Ishikawa (cell line): Measurements from ENCODE around the gene CDC20.

Experiments used
- CEBPB ChIP-seq: IDR thresholded peaks from 2 replicates; pipeline ENCODE4 v1.6.1; 2012
- CREB1 ChIP-seq: IDR thresholded peaks from 2 replicates; pipeline ENCODE4 v1.6.1; 2012; ENCODE audit warnings: low read depth
- EGR1 ChIP-seq: IDR thresholded peaks from 2 replicates; pipeline ENCODE4 v1.6.1; 2012
- EP300 ChIP-seq: IDR thresholded peaks from 2 replicates; pipeline ENCODE4 v1.6.1; 2012; ENCODE audit warnings: borderline replicate concordance
- FOXM1 ChIP-seq: IDR thresholded peaks from 2 replicates; pipeline ENCODE4 v1.6.1; 2012; ENCODE audit warnings: low read depth, borderline replicate concordance
- NFIC ChIP-seq: IDR thresholded peaks from 2 replicates; pipeline ENCODE4 v1.6.1; 2012
- RAD21 ChIP-seq: IDR thresholded peaks from 2 replicates; pipeline ENCODE4 v1.6.1; 2012; ENCODE audit warnings: low read depth
- TAF1 ChIP-seq: IDR thresholded peaks from 2 replicates; pipeline ENCODE4 v1.6.1; 2012; ENCODE audit warnings: low read depth, mild to moderate bottlenecking
- TCF12 ChIP-seq: IDR thresholded peaks from 2 replicates; pipeline ENCODE4 v1.6.1; 2012; ENCODE audit warnings: low read depth
- TEAD4 ChIP-seq: IDR thresholded peaks from 2 replicates; pipeline ENCODE4 v1.6.1; 2012
- YY1 ChIP-seq: IDR thresholded peaks from 2 replicates; pipeline ENCODE4 v1.6.1; 2012; ENCODE audit warnings: low read depth
- ZBTB7A ChIP-seq: IDR thresholded peaks from 2 replicates; pipeline ENCODE4 v1.6.1; 2012; ENCODE audit warnings: low read depth
- TF ChIP-seq, protein P1 (sequence below): IDR thresholded peaks from 2 replicates; pipeline ENCODE4 v1.6.1; 2012; ENCODE audit warnings: low read depth, mild to moderate bottlenecking
- TF ChIP-seq, protein P2 (sequence below): IDR thresholded peaks from 2 replicates; pipeline ENCODE4 v1.6.1; 2012
- TF ChIP-seq, protein P3 (sequence below): IDR thresholded peaks from 2 replicates; pipeline ENCODE4 v1.6.1; 2012

CDC20 gene

DNA sequence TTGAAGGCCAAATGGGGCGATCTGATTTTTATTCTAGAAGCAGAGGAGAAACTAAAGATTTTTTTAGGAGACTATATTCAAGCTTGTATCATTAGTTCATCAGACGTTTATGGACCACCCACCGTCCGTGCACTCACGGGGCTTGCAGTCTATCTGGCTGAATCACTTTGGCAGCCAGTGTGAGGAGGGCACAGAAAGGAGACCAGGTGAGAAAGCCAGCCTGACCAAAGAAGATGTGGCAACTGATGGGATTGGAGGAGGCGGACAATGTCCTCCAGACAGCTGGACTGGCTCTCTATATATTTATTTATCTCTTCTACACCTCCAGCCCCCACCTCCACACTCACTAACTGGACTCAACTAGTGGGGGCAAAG lies 9.9 kb downstream of the CDC20 start:
- TF ChIP-seq TEAD4 (no peak), EGR1 (no peak), NFIC (no peak), YY1 (no peak), RAD21 (no peak), CREB1 (no peak), FOXM1 (no peak), TCF12 (no peak), CEBPB (no peak), EP300 (no peak), ZBTB7A (no peak)
- TF ChIP-seq, protein P1, sequence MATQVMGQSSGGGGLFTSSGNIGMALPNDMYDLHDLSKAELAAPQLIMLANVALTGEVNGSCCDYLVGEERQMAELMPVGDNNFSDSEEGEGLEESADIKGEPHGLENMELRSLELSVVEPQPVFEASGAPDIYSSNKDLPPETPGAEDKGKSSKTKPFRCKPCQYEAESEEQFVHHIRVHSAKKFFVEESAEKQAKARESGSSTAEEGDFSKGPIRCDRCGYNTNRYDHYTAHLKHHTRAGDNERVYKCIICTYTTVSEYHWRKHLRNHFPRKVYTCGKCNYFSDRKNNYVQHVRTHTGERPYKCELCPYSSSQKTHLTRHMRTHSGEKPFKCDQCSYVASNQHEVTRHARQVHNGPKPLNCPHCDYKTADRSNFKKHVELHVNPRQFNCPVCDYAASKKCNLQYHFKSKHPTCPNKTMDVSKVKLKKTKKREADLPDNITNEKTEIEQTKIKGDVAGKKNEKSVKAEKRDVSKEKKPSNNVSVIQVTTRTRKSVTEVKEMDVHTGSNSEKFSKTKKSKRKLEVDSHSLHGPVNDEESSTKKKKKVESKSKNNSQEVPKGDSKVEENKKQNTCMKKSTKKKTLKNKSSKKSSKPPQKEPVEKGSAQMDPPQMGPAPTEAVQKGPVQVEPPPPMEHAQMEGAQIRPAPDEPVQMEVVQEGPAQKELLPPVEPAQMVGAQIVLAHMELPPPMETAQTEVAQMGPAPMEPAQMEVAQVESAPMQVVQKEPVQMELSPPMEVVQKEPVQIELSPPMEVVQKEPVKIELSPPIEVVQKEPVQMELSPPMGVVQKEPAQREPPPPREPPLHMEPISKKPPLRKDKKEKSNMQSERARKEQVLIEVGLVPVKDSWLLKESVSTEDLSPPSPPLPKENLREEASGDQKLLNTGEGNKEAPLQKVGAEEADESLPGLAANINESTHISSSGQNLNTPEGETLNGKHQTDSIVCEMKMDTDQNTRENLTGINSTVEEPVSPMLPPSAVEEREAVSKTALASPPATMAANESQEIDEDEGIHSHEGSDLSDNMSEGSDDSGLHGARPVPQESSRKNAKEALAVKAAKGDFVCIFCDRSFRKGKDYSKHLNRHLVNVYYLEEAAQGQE, result no peak
- TF ChIP-seq, protein P2, sequence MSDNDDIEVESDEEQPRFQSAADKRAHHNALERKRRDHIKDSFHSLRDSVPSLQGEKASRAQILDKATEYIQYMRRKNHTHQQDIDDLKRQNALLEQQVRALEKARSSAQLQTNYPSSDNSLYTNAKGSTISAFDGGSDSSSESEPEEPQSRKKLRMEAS, result no peak
- TF ChIP-seq, protein P3, sequence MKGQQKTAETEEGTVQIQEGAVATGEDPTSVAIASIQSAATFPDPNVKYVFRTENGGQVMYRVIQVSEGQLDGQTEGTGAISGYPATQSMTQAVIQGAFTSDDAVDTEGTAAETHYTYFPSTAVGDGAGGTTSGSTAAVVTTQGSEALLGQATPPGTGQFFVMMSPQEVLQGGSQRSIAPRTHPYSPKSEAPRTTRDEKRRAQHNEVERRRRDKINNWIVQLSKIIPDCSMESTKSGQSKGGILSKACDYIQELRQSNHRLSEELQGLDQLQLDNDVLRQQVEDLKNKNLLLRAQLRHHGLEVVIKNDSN, result no peak

DNA sequence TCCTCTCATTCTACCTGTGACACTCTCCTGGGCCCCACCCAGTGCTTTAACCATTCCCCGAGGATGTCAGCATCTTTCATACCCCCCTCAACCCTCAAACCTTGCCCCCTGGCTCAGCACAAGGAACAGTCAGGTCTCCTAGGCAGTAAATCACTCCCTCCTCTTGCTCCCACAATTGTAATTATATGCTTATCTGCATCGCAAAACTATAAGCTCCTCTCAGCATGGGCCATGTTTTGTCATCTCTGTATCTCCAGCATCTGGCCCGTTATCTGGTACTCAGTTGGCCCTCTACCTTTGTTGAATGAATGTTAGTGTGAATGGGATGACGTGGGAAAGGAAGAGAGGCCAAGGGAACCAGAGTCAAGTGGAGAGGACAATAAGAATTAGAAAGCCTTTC lies 11.8 kb downstream of the CDC20 start:
- TF ChIP-seq TCF12 (no peak), FOXM1 (no peak), TAF1 (no peak), NFIC (no peak), CEBPB (no peak)

DNA sequence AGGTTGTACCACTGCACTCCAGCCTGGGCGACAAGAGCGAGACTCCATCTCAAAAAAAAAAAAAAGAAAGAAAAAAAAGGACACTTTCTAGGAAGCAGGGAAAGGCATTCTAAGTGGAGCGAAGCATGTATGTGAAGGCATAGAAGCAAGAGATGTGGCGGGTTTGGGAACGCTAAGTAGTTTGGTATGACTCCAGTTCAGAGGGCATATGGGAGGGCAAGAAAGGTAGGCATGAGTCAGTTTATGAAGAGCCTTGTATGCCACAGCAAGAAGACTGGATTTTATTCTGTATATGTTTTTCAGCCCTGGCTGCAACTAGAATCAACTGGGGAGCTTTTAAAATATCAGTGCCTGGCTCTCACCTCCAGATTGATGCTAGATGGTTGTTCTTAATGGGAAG lies 13.4 kb downstream of the CDC20 start:
- no peak for TF ChIP-seq CREB1
- TF ChIP-seq RAD21, result no peak
- no peak for TF ChIP-seq EP300
- TF ChIP-seq ZBTB7A, result no peak
- no peak for TF ChIP-seq NFIC
- TF ChIP-seq, protein P2, result no peak
- TF ChIP-seq TAF1, result no peak
- TF ChIP-seq, protein P1, result no peak
- TF ChIP-seq EGR1, result no peak
- no peak for TF ChIP-seq FOXM1
- TF ChIP-seq YY1, result no peak
- TF ChIP-seq TCF12, result no peak
- no peak for TF ChIP-seq TEAD4

DNA sequence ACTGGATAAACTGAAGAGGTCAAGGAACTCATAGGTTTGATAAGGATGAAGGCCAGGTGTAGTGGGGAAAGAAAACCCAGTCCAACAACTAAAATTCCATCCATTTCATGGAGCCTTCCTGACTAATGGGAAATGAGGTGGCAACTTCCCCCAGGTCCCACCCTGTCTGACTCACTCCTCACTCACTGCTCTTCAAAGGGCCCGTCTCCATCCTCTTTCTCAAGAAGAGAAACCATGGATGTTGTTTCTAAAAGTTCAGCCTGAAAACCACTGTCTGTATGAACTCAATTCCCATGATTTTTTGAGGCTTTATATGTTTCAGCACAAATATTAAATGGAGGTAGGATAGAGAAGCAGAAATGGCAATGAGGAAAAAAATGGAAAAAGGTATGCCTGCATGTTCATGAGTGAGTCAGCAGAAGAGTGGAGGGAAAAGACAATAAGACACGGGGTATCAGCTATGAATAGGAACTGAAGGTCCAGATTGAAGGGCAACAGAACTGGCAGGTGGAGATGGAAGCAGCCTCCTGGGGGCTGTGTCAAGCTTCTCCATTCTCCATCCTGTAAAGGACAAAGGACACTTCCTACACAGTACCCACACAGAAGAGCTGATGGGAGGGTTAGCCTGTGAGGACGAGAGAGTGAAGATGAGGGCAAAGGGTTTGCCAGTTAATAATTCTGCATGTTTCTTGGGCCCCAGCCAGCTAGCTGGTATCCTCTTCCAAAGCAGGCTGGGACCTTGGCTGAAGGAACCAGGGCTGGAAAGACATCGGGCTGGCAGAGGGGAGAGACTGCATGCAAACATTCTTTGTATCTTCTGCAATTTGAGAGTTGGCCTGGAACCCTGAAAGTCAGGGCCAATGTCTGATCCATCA lies 14.5 kb downstream of the CDC20 start:
- TF ChIP-seq FOXM1, result no peak
- no peak for TF ChIP-seq CREB1
- no peak for TF ChIP-seq YY1
- no peak for TF ChIP-seq TAF1
- TF ChIP-seq, protein P2, result no peak
- no peak for TF ChIP-seq NFIC
- no peak for TF ChIP-seq RAD21
- TF ChIP-seq, protein P3, result no peak
- no peak for TF ChIP-seq TEAD4
- no peak for TF ChIP-seq CEBPB
- no peak for TF ChIP-seq EP300
- no peak for TF ChIP-seq EGR1
- no peak for TF ChIP-seq TCF12
- TF ChIP-seq ZBTB7A, result no peak
- TF ChIP-seq, protein P1, result no peak
